OCI-LY1 (cell line): ENCODE data around the gene PXYLP1.

Experiments
- EZH2 ChIP-seq: fragments of 200-600 bp; sonication (generic), shearing (Covaris generic); IDR thresholded peaks from 2 replicates; pipeline ENCODE4 v1.8.0; 2017; ENCODE audit warnings: borderline replicate concordance, mixed run types, mild to moderate bottlenecking, antibody characterized with exemption, low read length, moderate library complexity, mixed read lengths
- TF ChIP-seq, protein P1 (sequence below): fragments of 200-600 bp; sonication (generic), shearing (Covaris generic); IDR thresholded peaks from 2 replicates; pipeline ENCODE4 v1.5.1; 2017; ENCODE audit warnings: mild to moderate bottlenecking, antibody characterized with exemption, low read length, moderate library complexity, mixed read lengths

DNA sequence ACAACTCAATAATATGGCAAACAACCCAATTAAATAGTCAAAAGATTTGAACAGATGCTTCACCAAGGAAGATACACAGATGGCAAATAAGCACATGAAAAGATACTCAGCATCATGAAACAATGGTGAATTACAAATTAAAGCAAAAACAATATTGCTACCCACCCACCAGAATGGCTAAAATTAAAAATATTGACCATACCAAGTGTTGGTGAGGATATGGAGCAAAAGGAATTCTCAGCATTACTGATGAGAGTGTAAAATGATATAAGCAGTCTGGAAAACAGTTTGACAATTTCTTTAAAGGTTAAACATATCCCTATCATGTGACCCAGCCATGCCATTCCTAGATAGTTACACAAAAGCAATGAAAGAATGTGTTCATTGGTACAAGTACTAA is 5.7 kb upstream of the PXYLP1 start:
- TF ChIP-seq, protein P1, sequence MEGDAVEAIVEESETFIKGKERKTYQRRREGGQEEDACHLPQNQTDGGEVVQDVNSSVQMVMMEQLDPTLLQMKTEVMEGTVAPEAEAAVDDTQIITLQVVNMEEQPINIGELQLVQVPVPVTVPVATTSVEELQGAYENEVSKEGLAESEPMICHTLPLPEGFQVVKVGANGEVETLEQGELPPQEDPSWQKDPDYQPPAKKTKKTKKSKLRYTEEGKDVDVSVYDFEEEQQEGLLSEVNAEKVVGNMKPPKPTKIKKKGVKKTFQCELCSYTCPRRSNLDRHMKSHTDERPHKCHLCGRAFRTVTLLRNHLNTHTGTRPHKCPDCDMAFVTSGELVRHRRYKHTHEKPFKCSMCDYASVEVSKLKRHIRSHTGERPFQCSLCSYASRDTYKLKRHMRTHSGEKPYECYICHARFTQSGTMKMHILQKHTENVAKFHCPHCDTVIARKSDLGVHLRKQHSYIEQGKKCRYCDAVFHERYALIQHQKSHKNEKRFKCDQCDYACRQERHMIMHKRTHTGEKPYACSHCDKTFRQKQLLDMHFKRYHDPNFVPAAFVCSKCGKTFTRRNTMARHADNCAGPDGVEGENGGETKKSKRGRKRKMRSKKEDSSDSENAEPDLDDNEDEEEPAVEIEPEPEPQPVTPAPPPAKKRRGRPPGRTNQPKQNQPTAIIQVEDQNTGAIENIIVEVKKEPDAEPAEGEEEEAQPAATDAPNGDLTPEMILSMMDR: no peak
- no peak for TF ChIP-seq EZH2
